OCI-LY1 (cell line): ENCODE measurements around the gene STK32B.

ENCODE experiments used
- H2AFZ ChIP-seq: fragments of 200-600 bp; sonication (generic), shearing (Covaris generic); 2 replicates; pipeline ENCODE4 v1.6.0; 2014; ENCODE audit warnings: antibody characterized with exemption, mild to moderate bottlenecking, low read length
- H3F3A ChIP-seq: fragments of 200-600 bp; sonication (generic), shearing (Covaris generic); 2 replicates; pipeline ENCODE4 v1.6.0; 2014; ENCODE audit warnings: mild to moderate bottlenecking, antibody characterized with exemption, low read length, moderate library complexity; ENCODE audit not compliant: insufficient read depth
- H3K27ac ChIP-seq: fragments of 200-600 bp; sonication (generic); 2 replicates; pipeline ENCODE4 v1.5.1; 2014; ENCODE audit warnings: low read length, mixed run types, mild to moderate bottlenecking, low read depth; ENCODE audit not compliant: poor library complexity, severe bottlenecking
- H3K27me3 ChIP-seq: fragments of 200-600 bp; sonication (generic); 2 replicates; pipeline ENCODE4 v1.6.0; 2014; ENCODE audit warnings: antibody characterized with exemption, mild to moderate bottlenecking, low read length, moderate library complexity; ENCODE audit not compliant: insufficient read depth
- H3K36me3 ChIP-seq: fragments of 200-600 bp; sonication (generic); 2 replicates; pipeline ENCODE4 v1.6.1; 2014; ENCODE audit warnings: mild to moderate bottlenecking, antibody characterized with exemption, low read length, moderate library complexity, mixed read lengths; ENCODE audit not compliant: insufficient read depth
- H3K4me1 ChIP-seq: fragments of 200-600 bp; sonication (generic); 2 replicates; pipeline ENCODE4 v1.5.1; 2014; ENCODE audit warnings: mild to moderate bottlenecking, low read length, moderate library complexity; ENCODE audit not compliant: insufficient read depth, severe bottlenecking
- H3K4me2 ChIP-seq: fragments of 200-600 bp; sonication (generic), shearing (Covaris generic); 2 replicates; pipeline ENCODE4 v1.6.1; 2014; ENCODE audit warnings: low read length
- H3K4me3 ChIP-seq: fragments of 200-600 bp; sonication (generic); 2 replicates; pipeline ENCODE4 v1.5.1; 2014; ENCODE audit warnings: low read length, low read depth, mild to moderate bottlenecking, mixed read lengths; ENCODE audit not compliant: poor library complexity, severe bottlenecking
- H3K79me2 ChIP-seq: fragments of 200-600 bp; shearing (Covaris generic); 2 replicates; pipeline ENCODE4 v1.6.1; 2016; ENCODE audit warnings: mixed run types, low read length, mixed read lengths; ENCODE audit not compliant: insufficient read depth
- H3K9ac ChIP-seq: fragments of 200-600 bp; sonication (generic), shearing (Covaris generic); 2 replicates; pipeline ENCODE4 v1.6.1; 2014; ENCODE audit warnings: mild to moderate bottlenecking, low read length, mixed read lengths
- H3K9me2 ChIP-seq: fragments of 200-600 bp; sonication (generic), shearing (Covaris generic); 2 replicates; pipeline ENCODE4 v1.6.1; 2014; ENCODE audit warnings: low read depth, mild to moderate bottlenecking, low read length, mixed read lengths
- H3K9me3 ChIP-seq: fragments of 200-600 bp; shearing (Covaris generic); 2 replicates; pipeline ENCODE4 v1.6.1; 2014; ENCODE audit warnings: low read length, mixed read lengths
- H4K20me1 ChIP-seq: fragments of 200-600 bp; sonication (generic), shearing (Covaris generic); 2 replicates; pipeline ENCODE4 v1.6.0; 2016; ENCODE audit warnings: mild to moderate bottlenecking, low read length; ENCODE audit not compliant: insufficient read depth
- EZH2 ChIP-seq: fragments of 200-600 bp; sonication (generic), shearing (Covaris generic); IDR thresholded peaks from 2 replicates; pipeline ENCODE4 v1.8.0; 2017; ENCODE audit warnings: borderline replicate concordance, mixed run types, mild to moderate bottlenecking, antibody characterized with exemption, low read length, moderate library complexity, mixed read lengths
- TF ChIP-seq, protein P1 (sequence below): fragments of 200-600 bp; sonication (generic), shearing (Covaris generic); IDR thresholded peaks from 2 replicates; pipeline ENCODE4 v1.5.1; 2017; ENCODE audit warnings: mild to moderate bottlenecking, antibody characterized with exemption, low read length, moderate library complexity, mixed read lengths

STK32B gene

DNA sequence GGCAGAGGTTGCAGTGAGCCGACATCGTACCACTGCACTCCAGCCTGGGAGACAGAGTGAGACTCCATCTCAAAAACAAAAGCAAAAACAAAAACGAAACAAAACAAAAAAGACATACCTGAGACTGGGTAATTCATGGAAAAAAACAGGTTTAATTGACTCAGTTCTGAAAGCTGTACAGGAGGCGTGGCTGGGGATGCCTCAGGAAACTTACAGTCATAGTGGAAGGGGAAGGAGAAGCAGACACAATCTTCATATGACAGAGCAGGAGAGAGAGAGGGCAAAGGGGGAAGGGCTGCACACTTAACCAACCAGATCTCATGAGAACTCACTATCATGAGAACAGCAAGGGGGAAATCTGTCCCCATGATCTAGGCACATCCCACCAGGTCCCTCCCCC is 229.5 kb downstream of the STK32B start:
- no peaks in the 10 kb centered on the region for H3K36me3 ChIP-seq
- no peaks in the 10 kb centered on the region for H3K9me3 ChIP-seq
- H3F3A ChIP-seq: no peaks in the 10 kb centered on the region
- no peak overlapping the region for H3K4me3 ChIP-seq
- H3K27me3 ChIP-seq: no peaks in the 10 kb centered on the region
- no peak overlapping the region for H2AFZ ChIP-seq
- H4K20me1 ChIP-seq: no peaks in the 10 kb centered on the region
- H3K9me2 ChIP-seq: no peaks in the 10 kb centered on the region
- no peaks in the 10 kb centered on the region for H3K79me2 ChIP-seq
- TF ChIP-seq EZH2: no peak
- TF ChIP-seq, protein P1, sequence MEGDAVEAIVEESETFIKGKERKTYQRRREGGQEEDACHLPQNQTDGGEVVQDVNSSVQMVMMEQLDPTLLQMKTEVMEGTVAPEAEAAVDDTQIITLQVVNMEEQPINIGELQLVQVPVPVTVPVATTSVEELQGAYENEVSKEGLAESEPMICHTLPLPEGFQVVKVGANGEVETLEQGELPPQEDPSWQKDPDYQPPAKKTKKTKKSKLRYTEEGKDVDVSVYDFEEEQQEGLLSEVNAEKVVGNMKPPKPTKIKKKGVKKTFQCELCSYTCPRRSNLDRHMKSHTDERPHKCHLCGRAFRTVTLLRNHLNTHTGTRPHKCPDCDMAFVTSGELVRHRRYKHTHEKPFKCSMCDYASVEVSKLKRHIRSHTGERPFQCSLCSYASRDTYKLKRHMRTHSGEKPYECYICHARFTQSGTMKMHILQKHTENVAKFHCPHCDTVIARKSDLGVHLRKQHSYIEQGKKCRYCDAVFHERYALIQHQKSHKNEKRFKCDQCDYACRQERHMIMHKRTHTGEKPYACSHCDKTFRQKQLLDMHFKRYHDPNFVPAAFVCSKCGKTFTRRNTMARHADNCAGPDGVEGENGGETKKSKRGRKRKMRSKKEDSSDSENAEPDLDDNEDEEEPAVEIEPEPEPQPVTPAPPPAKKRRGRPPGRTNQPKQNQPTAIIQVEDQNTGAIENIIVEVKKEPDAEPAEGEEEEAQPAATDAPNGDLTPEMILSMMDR: no peak
- H3K27ac ChIP-seq: no peak overlapping the region
- H3K4me2 ChIP-seq: no peak overlapping the region
- no peaks in the 10 kb centered on the region for H3K4me1 ChIP-seq
- no peak overlapping the region for H3K9ac ChIP-seq

DNA sequence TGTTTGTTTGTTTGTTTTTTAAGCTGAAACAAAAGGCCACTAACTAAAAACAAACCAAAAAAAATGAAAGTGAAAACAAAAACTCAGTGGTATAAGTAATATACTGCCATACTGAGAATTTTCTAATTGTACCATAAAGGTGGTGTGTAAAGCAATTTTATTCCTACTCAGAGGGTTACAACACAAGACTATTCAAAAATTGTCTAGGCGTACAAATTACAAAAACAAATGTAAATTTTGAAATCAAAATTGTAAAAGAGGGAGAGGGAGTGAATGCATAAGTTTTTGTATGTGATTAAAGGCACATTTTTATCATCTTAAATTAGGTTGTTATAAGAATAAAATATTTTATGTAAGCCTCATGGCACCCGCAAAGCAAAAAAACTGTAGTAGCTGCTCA is 232.6 kb downstream of the STK32B start:
- Histone ChIP-seq H3K4me3 (no peak overlapping the region), H2AFZ (no peak overlapping the region), H3K9me3 (no peaks in the 10 kb centered on the region), H3K27me3 (no peaks in the 10 kb centered on the region), H3K79me2 (no peaks in the 10 kb centered on the region), H3K4me1 (no peaks in the 10 kb centered on the region), H4K20me1 (no peaks in the 10 kb centered on the region), H3K9me2 (no peaks in the 10 kb centered on the region), H3K4me2 (no peak overlapping the region), H3K36me3 (no peaks in the 10 kb centered on the region), H3K27ac (no peak overlapping the region), H3F3A (no peaks in the 10 kb centered on the region), H3K9ac (no peak overlapping the region)
- TF ChIP-seq, protein P1: no peak
- no peak for TF ChIP-seq EZH2

DNA sequence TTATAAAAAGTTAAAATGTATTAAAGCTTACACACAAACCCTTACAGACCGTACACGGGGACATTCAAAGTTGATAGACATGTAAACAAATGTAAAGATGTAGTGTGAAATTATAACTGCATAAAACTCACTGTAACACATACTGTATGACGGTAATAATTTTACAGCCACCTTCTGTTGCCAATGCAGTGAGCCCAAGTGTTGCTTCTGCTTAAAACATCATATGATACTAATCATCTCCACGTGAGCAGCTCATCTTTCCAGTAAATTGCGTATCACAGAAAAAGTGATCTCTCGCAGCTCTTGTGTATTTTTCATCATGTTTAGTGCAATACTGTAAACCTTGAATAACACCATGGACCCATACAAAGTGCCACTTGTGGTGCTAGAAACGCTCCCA is 233.2 kb downstream of the STK32B start:
- Histone ChIP-seq H3K36me3 (no peaks in the 10 kb centered on the region), H3K9ac (no peak overlapping the region), H3K27me3 (no peaks in the 10 kb centered on the region), H3F3A (no peaks in the 10 kb centered on the region), H3K4me1 (no peaks in the 10 kb centered on the region), H3K9me2 (no peaks in the 10 kb centered on the region), H3K9me3 (no peaks in the 10 kb centered on the region), H2AFZ (no peak overlapping the region), H3K4me3 (no peak overlapping the region), H3K79me2 (no peaks in the 10 kb centered on the region), H3K27ac (no peak overlapping the region), H3K4me2 (no peak overlapping the region), H4K20me1 (no peaks in the 10 kb centered on the region)
- no peak for TF ChIP-seq EZH2
- TF ChIP-seq, protein P1: no peak
